H1 (cell line): ENCODE measurements around the gene CIC. TPM values are rescaled to one million over a fixed set of nuclear protein-coding genes. Genes with fewer than 3 reads are reported as not detected.

Experiments used
- GABPA ChIP-seq: IDR thresholded peaks from 2 replicates; pipeline ENCODE4 v1.6.1; 2011; ENCODE audit warnings: mild to moderate bottlenecking, low read length, moderate library complexity, borderline replicate concordance; ENCODE audit not compliant: insufficient read depth
- NRF1 ChIP-seq: IDR thresholded peaks from 2 replicates; pipeline ENCODE4 v1.6.1; 2011; ENCODE audit warnings: mild to moderate bottlenecking, low read depth, low read length, improper control_type of control experiment
- POU5F1 ChIP-seq: IDR thresholded peaks from 2 replicates; pipeline ENCODE4 v1.6.1; 2011; ENCODE audit warnings: low read depth, mild to moderate bottlenecking, low read length, moderate library complexity
- RAD21 ChIP-seq, 2 experiments: IDR thresholded peaks in 1 of 2; conservative IDR thresholded peaks in 1 of 2; 2 replicates each; pipeline ENCODE4 v1.6.1; 2011; ENCODE audit warnings: low read depth in 2 of 2, low read length in 2 of 2, improper control_type of control experiment in 1 of 2, inconsistent platforms in 1 of 2, mild to moderate bottlenecking in 1 of 2, moderate library complexity in 1 of 2
- RBBP5 ChIP-seq: IDR thresholded peaks from 2 replicates; pipeline ENCODE4 v1.7.1; 2012; ENCODE audit warnings: low read depth, mild to moderate bottlenecking, inconsistent platforms, low read length, moderate library complexity, borderline replicate concordance
- ZNF274 ChIP-seq: IDR thresholded peaks from 2 replicates; pipeline ENCODE4 v1.7.0; 2012; ENCODE audit warnings: low read length, borderline replicate concordance; ENCODE audit errors: extremely low read depth
- polyA plus RNA-seq, 7 experiments: library from polyadenylated mRNA; depleted of rRNA in 3 of 7; stranded (reverse) in 5 of 7; unstranded in 2 of 7; fragments of >200 nt in 5 of 7; fragments of 200-250 nt in 2 of 7; gene quantifications; 1 replicate in 5 of 7; 2 replicates in 1 of 7; 4 replicates in 1 of 7; pipeline versions ENCODE4 v1.2.1 to v1.2.3, GENCODE V29; 2011 to 2013; ENCODE audit warnings: missing spikeins in 2 of 7, mixed read lengths in 2 of 7
- total RNA-seq: library from RNA; stranded (reverse); fragmentation: NEBNext Ultra II Directional; extraction: Animal tissue kit (Norgen Biotek cat#: 25700); gene quantifications from 2 replicates; pipeline ENCODE4 v1.2.1, GENCODE V29; 2021

CIC gene
- total and polyA plus RNA-seq, 2 of the 8 experiments (the other 6 are each of a cell fraction or from before 2014, with no cell fraction given): 13.2 to 43.6 TPM

DNA sequence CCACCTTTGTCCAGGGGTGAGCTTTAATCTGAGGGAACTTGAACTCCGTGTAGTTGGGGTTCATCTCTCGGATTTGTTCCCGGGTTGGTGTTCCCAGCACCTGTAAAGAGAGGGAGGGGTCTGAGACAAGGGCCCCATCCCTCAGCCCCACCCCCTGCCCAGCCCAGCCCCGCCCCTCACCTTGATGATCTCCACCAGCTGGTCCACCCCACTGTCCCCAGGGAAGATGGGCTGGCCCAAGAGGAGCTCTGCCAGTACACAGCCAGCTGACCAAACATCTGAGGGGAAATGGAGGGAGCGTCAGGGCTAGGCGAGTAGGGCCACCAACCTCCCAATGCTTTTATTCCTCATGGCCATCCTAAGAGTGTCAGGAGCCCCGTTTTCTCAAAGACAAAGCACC is 35.9 kb upstream of the CIC start (continued):
- TF ChIP-seq GABPA (no peak), NRF1 (no peak), POU5F1 (no peak), ZNF274 (no peak), RAD21 (IDR thresholded peaks at IDR 0.05 in 1 of 2, conservative IDR thresholded peaks at IDR 0.05 in 1 of 2; ENCODE audit: low read depth in 2 of 2, low read length in 2 of 2) (no peak), RBBP5 (no peak)
